EL (cell line): ENCODE data around the gene WASF1.
"Not testable (repeated sequence)": the region's sequence is repeated elsewhere in the genome, so short reads cannot be mapped to it uniquely, and the experiment has no call there.

Experiments
- DNase-seq: peaks from one replicate; pipeline ENCODE4 v3.0.0-alpha.2; 2016

WASF1 gene

GRCh38 chr6:110173506-110174132, 5.9 kb downstream of the WASF1 start:
- no peak for DNase-seq

- DNase-seq: no peak
Observed at GRCh38 chr6:110170081-110170480, 9.4 kb downstream of the WASF1 start.

GRCh38 chr6:110158479-110158878, 21.0 kb downstream of the WASF1 start:
- DNase-seq: no peak

GRCh38 chr6:110147870-110148269, 31.6 kb downstream of the WASF1 start:
- DNase-seq: no peak

GRCh38 chr6:110140650-110141049, 38.8 kb downstream of the WASF1 start:
- peak; percentile 75 for DNase-seq

GRCh38 chr6:110139052-110139451, 40.4 kb downstream of the WASF1 start:
- no peak for DNase-seq

- DNase-seq: no peak
Observed at GRCh38 chr6:110137924-110138887, 41.3 kb downstream of the WASF1 start.

- DNase-seq: no peak
Observed at GRCh38 chr6:110130362-110130761, 49.1 kb downstream of the WASF1 start.

GRCh38 chr6:110128418-110128817, 51.1 kb downstream of the WASF1 start:
- no peak for DNase-seq

GRCh38 chr6:110125361-110125760, 54.1 kb downstream of the WASF1 start:
- DNase-seq: no peak

GRCh38 chr6:110121655-110122054, 57.8 kb downstream of the WASF1 start:
- not testable (repeated sequence) for DNase-seq

GRCh38 chr6:110116258-110116657, 63.2 kb downstream of the WASF1 start:
- no peak for DNase-seq

GRCh38 chr6:110114004-110114403, 65.5 kb downstream of the WASF1 start:
- no peak for DNase-seq

GRCh38 chr6:110105296-110105695, 74.2 kb downstream of the WASF1 start:
- DNase-seq: no peak

- DNase-seq: no peak
Observed at GRCh38 chr6:110103260-110103659, 76.2 kb downstream of the WASF1 start.

GRCh38 chr6:110102411-110102810, 77.1 kb downstream of the WASF1 start:
- no peak for DNase-seq

GRCh38 chr6:110101885-110102284, 77.6 kb downstream of the WASF1 start:
- no peak for DNase-seq

GRCh38 chr6:110098511-110099116, 80.9 kb downstream of the WASF1 start:
- no peak for DNase-seq

GRCh38 chr6:110097443-110097842, 82.0 kb downstream of the WASF1 start:
- DNase-seq: no peak

GRCh38 chr6:110095935-110096334, 83.5 kb downstream of the WASF1 start:
- no peak for DNase-seq

- DNase-seq: no peak
Observed at GRCh38 chr6:110095101-110095500, 84.4 kb downstream of the WASF1 start.

- no peak for DNase-seq
Observed at GRCh38 chr6:110093981-110094380, 85.5 kb downstream of the WASF1 start.

GRCh38 chr6:110090876-110091275, 88.6 kb downstream of the WASF1 start:
- DNase-seq: no peak

- no peak for DNase-seq
Observed at GRCh38 chr6:110089323-110089722, 90.1 kb downstream of the WASF1 start.
